ENCODE results near the gene PRPH. TPM values are rescaled to one million over a fixed set of nuclear protein-coding genes. Genes with fewer than 3 reads are reported as not detected.
A peak's percentile ranks its signal among the peaks of the same experiment; 100 is the strongest.

Gene PRPH
- total and polyA plus RNA-seq, 2 of the 13 experiments (the other 11 are each of a cell fraction or from before 2014, with no cell fraction given): 0.12 TPM; not detected in 1

- no peak for TF ChIP-seq SALL1 (CRISPR knock-in tag; IDR thresholded peaks at IDR 0.05)
- no peak for TF ChIP-seq ZNF260 (CRISPR knock-in tag; IDR thresholded peaks at IDR 0.05; ENCODE audit: borderline replicate concordance, low read depth)
- no peak for TF ChIP-seq MED1 (CRISPR knock-in tag; IDR thresholded peaks at IDR 0.05)
- no peak for TF ChIP-seq ZBTB43 (CRISPR knock-in tag; conservative IDR thresholded peaks at IDR 0.05)
Observed at GRCh38 chr12:49287876-49288275, 7.1 kb upstream of the PRPH start (continued).

- FAIRE-seq: peak; percentile 87
- in situ Hi-C loops (cut with HindIII; ENCODE audit: extremely low pct_ligation_motif_present, low pct_unique_long_range_greater_than_20kb): loop anchor here (10.0 kb wide), 1 partner anchor 56 kb away; the partner anchor contains the start of gene DNAJC22
- TF ChIP-seq ZNF768 (CRISPR knock-in tag; IDR thresholded peaks at IDR 0.05) (peak; percentile 92; the same call in 1 of the 2 replicates), NBN (conservative IDR thresholded peaks at IDR 0.05) (no peak), ZNF570 (CRISPR knock-in tag; IDR thresholded peaks at IDR 0.05; ENCODE audit: borderline replicate concordance) (no peak), ZGPAT (CRISPR knock-in tag; IDR thresholded peaks at IDR 0.05) (no peak), ZFAT (CRISPR knock-in tag; conservative IDR thresholded peaks at IDR 0.05) (no peak), SP5 (CRISPR knock-in tag; IDR thresholded peaks at IDR 0.05; ENCODE audit: borderline replicate concordance, low read depth) (no peak), FOXO1 (CRISPR knock-in tag; IDR thresholded peaks at IDR 0.05) (no peak), DRAP1 (CRISPR knock-in tag; IDR thresholded peaks at IDR 0.05) (no peak), EED (CRISPR knock-in tag; IDR thresholded peaks at IDR 0.05) (no peak), GFI1 (CRISPR knock-in tag; IDR thresholded peaks at IDR 0.05; ENCODE audit: borderline replicate concordance) (no peak), KDM1A (CRISPR knock-in tag; IDR thresholded peaks at IDR 0.05) (0 out of 2 replicates have a peak, but pooled peaks have one; percentile 52), ZNF337 (CRISPR knock-in tag; IDR thresholded peaks at IDR 0.05; ENCODE audit: borderline replicate concordance, low read depth) (no peak), MAFF (IDR thresholded peaks at IDR 0.05; ENCODE audit: low read depth, low read length) (0 out of 2 replicates have a peak, but pooled peaks have one; percentile 10), ZNF550 (CRISPR knock-in tag; IDR thresholded peaks at IDR 0.05; ENCODE audit: borderline replicate concordance) (no peak)
- TF ChIP-seq, protein P1, sequence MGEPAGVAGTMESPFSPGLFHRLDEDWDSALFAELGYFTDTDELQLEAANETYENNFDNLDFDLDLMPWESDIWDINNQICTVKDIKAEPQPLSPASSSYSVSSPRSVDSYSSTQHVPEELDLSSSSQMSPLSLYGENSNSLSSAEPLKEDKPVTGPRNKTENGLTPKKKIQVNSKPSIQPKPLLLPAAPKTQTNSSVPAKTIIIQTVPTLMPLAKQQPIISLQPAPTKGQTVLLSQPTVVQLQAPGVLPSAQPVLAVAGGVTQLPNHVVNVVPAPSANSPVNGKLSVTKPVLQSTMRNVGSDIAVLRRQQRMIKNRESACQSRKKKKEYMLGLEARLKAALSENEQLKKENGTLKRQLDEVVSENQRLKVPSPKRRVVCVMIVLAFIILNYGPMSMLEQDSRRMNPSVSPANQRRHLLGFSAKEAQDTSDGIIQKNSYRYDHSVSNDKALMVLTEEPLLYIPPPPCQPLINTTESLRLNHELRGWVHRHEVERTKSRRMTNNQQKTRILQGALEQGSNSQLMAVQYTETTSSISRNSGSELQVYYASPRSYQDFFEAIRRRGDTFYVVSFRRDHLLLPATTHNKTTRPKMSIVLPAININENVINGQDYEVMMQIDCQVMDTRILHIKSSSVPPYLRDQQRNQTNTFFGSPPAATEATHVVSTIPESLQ (CRISPR knock-in tag; conservative IDR thresholded peaks at IDR 0.05): no peak
Observed at GRCh38 chr12:49288412-49288853, 6.5 kb upstream of the PRPH start.

More at GRCh38 chr12:49288412-49288853, 6.5 kb upstream of the PRPH start:
- Histone ChIP-seq H4K20me1 (ENCODE audit: insufficient read depth, low read length) (no peaks in the 10 kb centered on the region), H3K4me3 (replicated peaks in 1 of 3; ENCODE audit: insufficient read depth in 1 of 3, low read depth in 2 of 3, low read length in 3 of 3) (no peak overlapping the region), H3K36me3 (replicated peaks in 1 of 2; ENCODE audit: control insufficient read depth in 1 of 2, insufficient read depth in 2 of 2, low read length in 2 of 2) (no peaks in the 10 kb centered on the region), H3K4me1 (ENCODE audit: insufficient read depth, low read length) (peaks cover 24% of the 10 kb centered on the region), H3K9me3 (ENCODE audit: low read length) (no peaks in the 10 kb centered on the region), H3K79me2 (ENCODE audit: insufficient read depth, low read length) (no peaks in the 10 kb centered on the region), H3K27me3 (ENCODE audit: control insufficient read depth in 1 of 2, insufficient read depth in 2 of 2, low read length in 2 of 2) (peaks cover 1 to 48% of the 10 kb centered on the region in 2 experiments), H3K27ac (ENCODE audit: extremely low read length, insufficient read depth, low read length) (no peak overlapping the region), H3K4me2 (ENCODE audit: low read depth, low read length) (no peak overlapping the region), H3K9ac (ENCODE audit: insufficient read depth, low read depth, low read length) (no peak overlapping the region), H2AFZ (ENCODE audit: low read length) (no peak overlapping the region)
- intact Hi-C loops (cut with micrococcal nuclease; ENCODE audit: unreplicated experiment): loop anchor here (2.0 kb wide), 2 partner anchors 54 to 226 kb away; no protein-coding TSS in a partner anchor
- DNase-seq (ENCODE audit: low spot score) (peak; percentile 34), ATAC-seq (peak; percentile 25; the same call in 1 of the 3 replicates)
- no TSS peak for BruUV-seq (replicated peaks)
- WGBS (ENCODE audit: low lambda C conversion rate): 4% methylated on average over 11 of the region's 11 CpGs
- CTCF ChIA-PET (ENCODE audit: low intra/inter-chr PET ratio, low total read pairs): interaction anchor here (1.2 to 2.6 kb wide), 5 partner anchors 8 to 59 kb away, joined by 3 to 16 read pairs (median 4); partner anchors contain the start of gene C1QL4
- POLR2A ChIA-PET: interaction anchor here (1.2 to 1.4 kb wide), 2 partner anchors 23 to 34 kb away, joined by 3 to 4 read pairs; partner anchors contain the start of gene TROAP

Measured in HepG2 (cell line).